ENCODE measurements around the gene WBP2NL. TPM values are rescaled to one million over a fixed set of nuclear protein-coding genes. Genes with fewer than 3 reads are reported as not detected.

The WBP2NL gene
- total and polyA plus RNA-seq, 2 of the 8 experiments (the other 6 are each of a cell fraction or from before 2014, with no cell fraction given) = not detected

GRCh38 chr22:41975299-41976069, 23.1 kb upstream of the WBP2NL start:
- Histone ChIP-seq H2AFZ (ENCODE audit: low read length) (no peak overlapping the region), H2BK15ac (ENCODE audit: low read length) (0 out of 2 replicates have a peak overlapping the region, but pooled peaks have one; percentile 10), H4K20me1 (replicated peaks in 1 of 2; ENCODE audit: control insufficient read depth in 1 of 2, insufficient read depth in 2 of 2, low read length in 2 of 2) (peaks cover 0 to 5% of the 10 kb centered on the region in 2 experiments), H4K5ac (ENCODE audit: insufficient read length, low read depth, low read length) (no peak overlapping the region), H2BK5ac (ENCODE audit: low read depth, low read length) (no peak overlapping the region), H3K27ac (ENCODE audit: low read depth, low read length) (no peak overlapping the region), H3K9me3 (ENCODE audit: insufficient read depth in 2 of 2, low read depth in 1 of 2, low read length in 1 of 2) (no peaks in the 10 kb centered on the region), H2AK5ac (ENCODE audit: low read depth, low read length) (peak overlapping the region; percentile 24; the same call in 1 of the 2 replicates), H3K79me2 (ENCODE audit: control insufficient read depth in 1 of 2, insufficient read depth in 2 of 2, low read length in 2 of 2) (peaks cover 0 to 5% of the 10 kb centered on the region in 2 experiments; a peak in 1 of 4 replicates), H2BK120ac (replicated peaks; ENCODE audit: low read depth, low read length) (no peak overlapping the region), H4K91ac (replicated peaks; ENCODE audit: insufficient read length, low read length) (no peak overlapping the region), H3K27me3 (replicated peaks in 1 of 4; ENCODE audit: control insufficient read depth in 3 of 4, extremely low read depth in 1 of 4, insufficient read depth in 3 of 4, low read length in 3 of 4) (peaks cover 10 to 29% (median 26%) of the 10 kb centered on the region in 4 experiments), H3K23ac (ENCODE audit: insufficient read length) (no peak overlapping the region), H3K4ac (replicated peaks; ENCODE audit: insufficient read length, low read depth, low read length) (no peak overlapping the region), H3K14ac (ENCODE audit: insufficient read length) (no peak overlapping the region), H3K4me3 (ENCODE audit: extremely low read depth in 1 of 4, insufficient read depth in 2 of 4, low read depth in 3 of 4, low read length in 4 of 4) (peak overlapping the region in 1 of 4 experiments; percentile 83; a peak in 2 of 8 replicates), H3K23me2 (ENCODE audit: low read depth, low read length) (peaks cover 13% of the 10 kb centered on the region), H3K36me3 (ENCODE audit: control insufficient read depth in 2 of 4, insufficient read depth in 4 of 4, low read length in 3 of 4) (no peaks in the 10 kb centered on the region), H3K18ac (ENCODE audit: extremely low read depth, low read length) (peak overlapping the region; percentile 4; the same call in 1 of the 2 replicates), H3K56ac (replicated peaks; ENCODE audit: insufficient read length, low read depth, low read length) (no peak overlapping the region), H3K79me1 (ENCODE audit: low read depth, low read length) (peaks cover 2% of the 10 kb centered on the region; the same call in 1 of the 2 replicates), H3K4me1 (replicated peaks in 1 of 4; ENCODE audit: control insufficient read depth in 3 of 4, insufficient read depth in 4 of 4, low read length in 3 of 4) (peaks cover 0 to 14% (median 10%) of the 10 kb centered on the region in 4 experiments; a peak in 6 of 7 replicates), H2BK20ac (ENCODE audit: low read length) (no peak overlapping the region), H3K4me2 (ENCODE audit: insufficient read depth in 1 of 2, low read depth in 2 of 2, low read length in 2 of 2) (peak overlapping the region in 1 of 2 experiments; percentile 89; a peak in 1 of 4 replicates), H4K8ac (ENCODE audit: extremely low read depth, insufficient read depth, low read length) (no peak overlapping the region), H2BK12ac (ENCODE audit: low read depth, low read length) (peak overlapping the region; percentile 60; the same call in 1 of the 2 replicates), H3K9ac (replicated peaks in 1 of 4; ENCODE audit: extremely low read depth in 1 of 4, low read depth in 3 of 4, low read length in 3 of 4) (no peak overlapping the region)
- peak in 1 of 2 experiments; percentile 39 for DNase-seq (ENCODE audit: low read depth in 1 of 2, low spot score in 2 of 2)
- POLR2A ChIA-PET (ENCODE audit: partially characterized antibody) = interaction anchor here (0.5 to 1.4 kb wide), 3 partner anchors 8 to 395 kb away, joined by 3 to 5 read pairs (median 4); no protein-coding TSS in a partner anchor
- FAIRE-seq = no peak
- CTCF ChIA-PET (ENCODE audit: partially characterized antibody) = interaction anchor here (0.6 to 2.3 kb wide), 7 partner anchors 9 to 294 kb away, joined by 3 to 14 read pairs (median 4); no protein-coding TSS in a partner anchor
- WGBS, 2 experiments (ENCODE audit: extremely low coverage in 1 of 2, insufficient coverage in 1 of 2, insufficient read length in 1 of 2, insufficient replicate concordance in 2 of 2, low coverage in 1 of 2, low lambda C conversion rate in 2 of 2, missing lambda C conversion rate in 1 of 2) = 83% methylated on average over 12 of the region's 12 CpGs; no CpG with 5 or more reads in 1 of the 2 experiments
- TF ChIP-seq CEBPB (IDR thresholded peaks at IDR 0.05; ENCODE audit: low read depth, low read length) (no peak), FOSL1 (IDR thresholded peaks at IDR 0.05; ENCODE audit: insufficient read depth, low read depth, low read length) (no peak), TAF1 (IDR thresholded peaks at IDR 0.05; ENCODE audit: low read depth, low read length) (no peak), RXRA (IDR thresholded peaks at IDR 0.05; ENCODE audit: insufficient read depth, low read depth, low read length) (no peak), BCL11A (IDR thresholded peaks at IDR 0.05; ENCODE audit: low read depth in 2 of 2, low read length in 2 of 2) (no peak), MAX (IDR thresholded peaks at IDR 0.05) (no peak), ATF3 (IDR thresholded peaks at IDR 0.05; ENCODE audit: insufficient read depth, low read depth, low read length) (no peak), ATF2 (IDR thresholded peaks at IDR 0.05; ENCODE audit: low read length) (no peak), TEAD4 (IDR thresholded peaks at IDR 0.05; ENCODE audit: low read depth, low read length) (no peak)

Data from H1 (cell line).